Measurements from ENCODE around the gene ZNF22.

The ZNF22 gene

GRCh38 chr10:44988957-44989585 is 11.7 kb upstream of the ZNF22 start:
- DNase-seq, result no peak

- DNase-seq, result no peak
These were observed 11.0 kb upstream of the ZNF22 start for GRCh38 chr10:44989597-44990301.

GRCh38 chr10:44990302-44990655 is 10.4 kb upstream of the ZNF22 start:
- no peak for DNase-seq

- no peak for DNase-seq
These were observed 9.8 kb upstream of the ZNF22 start for GRCh38 chr10:44990965-44991364.

- DNase-seq, result no peak
These were observed 9.2 kb upstream of the ZNF22 start for GRCh38 chr10:44991571-44991970.

GRCh38 chr10:44992070-44992731 is 8.5 kb upstream of the ZNF22 start:
- peak in 1 of 51 donors; percentile 26 for DNase-seq

- no peak for DNase-seq
These were observed 7.9 kb upstream of the ZNF22 start for GRCh38 chr10:44992732-44993225.

GRCh38 chr10:44993226-44993921 is 7.3 kb upstream of the ZNF22 start:
- DNase-seq, result no peak

GRCh38 chr10:44993922-44994751 is 6.6 kb upstream of the ZNF22 start:
- no peak for DNase-seq

- no peak for DNase-seq
These were observed 5.8 kb upstream of the ZNF22 start for GRCh38 chr10:44994752-44995530.

- DNase-seq, result no peak
These were observed 5.2 kb upstream of the ZNF22 start for GRCh38 chr10:44995581-44995913.

GRCh38 chr10:44995914-44996669 is 4.6 kb upstream of the ZNF22 start:
- peak in 19 of 51 donors; percentile 23 to 70 (median 54) for DNase-seq

GRCh38 chr10:44997105-44997748 is 3.5 kb upstream of the ZNF22 start:
- no peak for DNase-seq

GRCh38 chr10:44998146-44998631 is 2.5 kb upstream of the ZNF22 start:
- no peak for DNase-seq

- peak in 1 of 51 donors; percentile 45 for DNase-seq
These were observed 478 bp upstream of the ZNF22 start for GRCh38 chr10:45000138-45000751.

GRCh38 chr10:45001381-45002148 is 842 bp downstream of the ZNF22 start:
- peak in 14 of 51 donors; percentile 35 to 75 (median 56) for DNase-seq

- DNase-seq, result no peak
These were observed 2.8 kb downstream of the ZNF22 start for GRCh38 chr10:45003432-45004000.
